HG02588 (cell line): ENCODE measurements around the gene ZNF384.
"Not testable (repeated sequence)": the region's sequence is repeated elsewhere in the genome, so short reads cannot be mapped to it uniquely, and the experiment has no call there.

Source experiments
- ATAC-seq: cut with Tn5 transposase; IDR thresholded peaks from one replicate; pipeline ENCODE4 v1.9.1; 2021; ENCODE audit warnings: mild to moderate bottlenecking, moderate library complexity; ENCODE audit not compliant: unreplicated experiment

Gene ZNF384

GRCh38 chr12:6688999-6689882, at the start of gene ZNF384:
TSS of gene ZNF384 (minus strand) at chr12:6689375. CDS start at chr12:6679520, 9,855 bp downstream.
- ATAC-seq, result peak; percentile 69

GRCh38 chr12:6736754-6737153, 47.6 kb upstream of the ZNF384 start:
- no peak for ATAC-seq

- ATAC-seq, result no peak
Measured at GRCh38 chr12:6735448-6736191, 46.4 kb upstream of the ZNF384 start.

- ATAC-seq, result no peak
Measured at GRCh38 chr12:6734506-6735387, 45.6 kb upstream of the ZNF384 start.

GRCh38 chr12:6730169-6730568, 41.0 kb upstream of the ZNF384 start:
- ATAC-seq, result no peak

- no peak for ATAC-seq
Measured at GRCh38 chr12:6729186-6729585, 40.0 kb upstream of the ZNF384 start.

GRCh38 chr12:6725350-6725749, 36.2 kb upstream of the ZNF384 start:
- no peak for ATAC-seq

GRCh38 chr12:6724409-6724797, 35.2 kb upstream of the ZNF384 start:
- ATAC-seq, result peak; percentile 17

GRCh38 chr12:6723607-6724408, 34.6 kb upstream of the ZNF384 start, which contains the start of gene COPS7A:
TSS of gene COPS7A (plus strand) at chr12:6724046. CDS start at chr12:6724657, 611 bp downstream.
- ATAC-seq, result peak; percentile 90

GRCh38 chr12:6722863-6723262, 33.7 kb upstream of the ZNF384 start:
- ATAC-seq, result no peak

- no peak for ATAC-seq
Measured at GRCh38 chr12:6716874-6717437, 27.8 kb upstream of the ZNF384 start.

GRCh38 chr12:6716031-6716873, 27.1 kb upstream of the ZNF384 start:
- ATAC-seq, result not testable (repeated sequence)

- no peak for ATAC-seq
Measured at GRCh38 chr12:6708960-6709394, 19.8 kb upstream of the ZNF384 start.

GRCh38 chr12:6708351-6708750, 19.2 kb upstream of the ZNF384 start:
- ATAC-seq, result not testable (repeated sequence)

- no peak for ATAC-seq
Measured at GRCh38 chr12:6703631-6704030, 14.5 kb upstream of the ZNF384 start.

- no peak for ATAC-seq
Measured at GRCh38 chr12:6701078-6701768, 12.0 kb upstream of the ZNF384 start.

GRCh38 chr12:6700646-6701051, 11.5 kb upstream of the ZNF384 start, which contains the start of gene PIANP:
TSS of gene PIANP (minus strand) at chr12:6700815. CDS start at chr12:6698061, 2,754 bp downstream.
- ATAC-seq, result no peak
